PC-3 (cell line): ENCODE results near the gene PADI2. TPM values are rescaled to one million over a fixed set of nuclear protein-coding genes. Genes with fewer than 3 reads are reported as not detected.

Experiments
- ATAC-seq: fragments of 200-7000 bp; cut with Tn5 transposase; 2 replicates; pipeline ENCODE4 v1.9.1; 2020; ENCODE audit warnings: mild to moderate bottlenecking, moderate library complexity
- BruUV-seq: library from RNA; stranded (reverse); fragments of 400-500 nt; replicated peaks from 2 replicates; lab custom pipeline; 2021; lab: Mats Ljungman, UMichigan
- CTCF ChIA-PET: fragments of 300-600 bp; sonication (Branson Sonifier 250); formaldehyde crosslinking; loops from one replicate; lab custom pipeline; 2022; ENCODE audit warnings: antibody characterized with exemption; lab: Charles Lee
- POLR2A ChIA-PET: fragments of 300-600 bp; sonication (Branson Sonifier 250); formaldehyde crosslinking; loops from one replicate; lab custom pipeline; 2022; ENCODE audit warnings: antibody characterized with exemption; ENCODE audit not compliant: unreplicated experiment; lab: Charles Lee
- DNase-seq: peaks from one replicate; pipeline ENCODE4 v3.0.0-alpha.2; 2015
- H2AFZ ChIP-seq: fragments of 300-600 bp; sonication (generic); 2 replicates; pipeline ENCODE4 v1.6.0; 2016; ENCODE audit warnings: antibody characterized with exemption, low read length
- H3F3A ChIP-seq: fragments of 300-600 bp; sonication (generic); one replicate; pipeline ENCODE4 v1.6.0; 2017; ENCODE audit warnings: antibody characterized with exemption, low read length, control low read depth, mild to moderate bottlenecking; ENCODE audit not compliant: unreplicated experiment
- H3K27ac ChIP-seq: fragments of 300-600 bp; sonication (generic); 2 replicates; pipeline ENCODE4 v1.5.1; 2016; ENCODE audit warnings: mild to moderate bottlenecking, low read length
- H3K27me3 ChIP-seq: fragments of 300-600 bp; sonication (generic); 2 replicates; pipeline ENCODE4 v1.6.1; 2016; ENCODE audit warnings: low read length, mixed read lengths
- H3K36me3 ChIP-seq: fragments of 300-600 bp; sonication (generic); 2 replicates; pipeline ENCODE4 v1.6.1; 2016; ENCODE audit warnings: low read depth, mixed run types, low read length, mixed read lengths
- H3K4me1 ChIP-seq: fragments of 300-600 bp; sonication (generic); 2 replicates; pipeline ENCODE4 v1.5.1; 2016; ENCODE audit warnings: low read length; ENCODE audit not compliant: insufficient read depth
- H3K4me2 ChIP-seq: fragments of 300-600 bp; sonication (generic); 2 replicates; pipeline ENCODE4 v1.6.0; 2016; ENCODE audit warnings: low read length
- H3K4me3 ChIP-seq: fragments of 300-600 bp; sonication (generic); 2 replicates; pipeline ENCODE4 v1.5.1; 2016; ENCODE audit warnings: mild to moderate bottlenecking, low read length, mixed read lengths
- H3K79me2 ChIP-seq: fragments of 300-600 bp; sonication (generic); 2 replicates; pipeline ENCODE4 v1.6.1; 2017; ENCODE audit warnings: low read length, mixed read lengths
- H3K9ac ChIP-seq: fragments of 300-600 bp; sonication (generic); 2 replicates; pipeline ENCODE4 v1.6.0; 2016; ENCODE audit warnings: mild to moderate bottlenecking, low read length
- H3K9me2 ChIP-seq: fragments of 300-600 bp; sonication (generic); replicated peaks from 2 replicates; pipeline ENCODE4 v1.6.1; 2016; ENCODE audit warnings: mixed run types, low read length, mixed read lengths
- H3K9me3 ChIP-seq: fragments of 300-600 bp; sonication (generic); 2 replicates; pipeline ENCODE4 v1.6.1; 2016; ENCODE audit warnings: low read length, mixed read lengths
- H4K20me1 ChIP-seq: fragments of 300-600 bp; sonication (generic); 2 replicates; pipeline ENCODE4 v1.6.1; 2016; ENCODE audit warnings: low read length, mixed read lengths
- CTCF ChIP-seq: fragments of 300-600 bp; sonication (generic); conservative IDR thresholded peaks from 2 replicates; pipeline ENCODE4 v1.5.1; 2017; ENCODE audit warnings: antibody characterized with exemption, low read depth, mild to moderate bottlenecking, low read length
- EZH2 ChIP-seq: fragments of 300-600 bp; sonication (generic); IDR thresholded peaks from one replicate; pipeline ENCODE4 v1.6.1; 2017; ENCODE audit warnings: antibody characterized with exemption, mild to moderate bottlenecking, low read length; ENCODE audit not compliant: unreplicated experiment
- EZH2phosphoT487 ChIP-seq: fragments of 300-600 bp; sonication (generic); IDR thresholded peaks from 2 replicates; pipeline ENCODE4 v1.6.1; 2018; ENCODE audit warnings: mild to moderate bottlenecking, antibody characterized with exemption, low read length, borderline replicate concordance
- intact Hi-C: fragments of 100-400 bp; cut with micrococcal nuclease; formaldehyde crosslinking; loops from 2 replicates; pipeline ENCODE4 v1.9.0; 2023
- total RNA-seq: library from RNA; depleted of rRNA; stranded (reverse); fragments of >200 nt; gene quantifications from 2 replicates; pipeline ENCODE4 v1.2.3, GENCODE V29; 2014

Gene PADI2
- total RNA-seq, 1 experiment from 2014 or later = 2.4 TPM

- H3K36me3 ChIP-seq = no peaks in the 10 kb centered on the region
- H3K4me2 ChIP-seq = peak overlapping the region; percentile 70
- peaks cover 27% of the 10 kb centered on the region for H3K4me1 ChIP-seq
- H3K9me3 ChIP-seq = no peaks in the 10 kb centered on the region
- ChIA-PET POLR2A (interaction anchor here (0.6 kb wide), 1 partner anchor 305 kb away, joined by 6 read pairs; no protein-coding TSS in a partner anchor), CTCF (no interaction called here)
- DNase-seq (no peak), ATAC-seq (no peak)
- H3K79me2 ChIP-seq = no peaks in the 10 kb centered on the region
- H3F3A ChIP-seq = no peaks in the 10 kb centered on the region
- no TSS peak for BruUV-seq
- intact Hi-C loops = loop anchor here (1.0 kb wide), 3 partner anchors 38 to 70 kb away; no protein-coding TSS in a partner anchor
- H3K9ac ChIP-seq = no peak overlapping the region; the same call in 1 of the 2 replicates
- TF ChIP-seq EZH2phosphoT487 = no peak
- no peak for TF ChIP-seq CTCF
- TF ChIP-seq EZH2 = no peak
- no peaks in the 10 kb centered on the region for H3K9me2 ChIP-seq
- no peak overlapping the region for H3K4me3 ChIP-seq
- no peaks in the 10 kb centered on the region for H4K20me1 ChIP-seq
- H2AFZ ChIP-seq = peak overlapping the region; percentile 66
- H3K27me3 ChIP-seq = no peaks in the 10 kb centered on the region
- peak overlapping the region; percentile 96 for H3K27ac ChIP-seq
Measured at GRCh38 chr1:17167786-17168090, 48.5 kb upstream of the PADI2 start.

- BruUV-seq = no TSS peak
- TF ChIP-seq CTCF (no peak), EZH2phosphoT487 (no peak), EZH2 (no peak)
- Histone ChIP-seq H3K4me3 (no peak overlapping the region), H3K9me2 (no peaks in the 10 kb centered on the region), H3K4me1 (peaks cover 27% of the 10 kb centered on the region), H3K9ac (no peak overlapping the region; the same call in 1 of the 2 replicates), H4K20me1 (no peaks in the 10 kb centered on the region), H3K27ac (peak overlapping the region; percentile 96), H3F3A (no peaks in the 10 kb centered on the region), H3K9me3 (no peaks in the 10 kb centered on the region), H3K4me2 (peak overlapping the region; percentile 70; the same call in 1 of the 2 replicates), H3K79me2 (no peaks in the 10 kb centered on the region), H2AFZ (no peak overlapping the region), H3K36me3 (no peaks in the 10 kb centered on the region), H3K27me3 (no peaks in the 10 kb centered on the region)
- ATAC-seq (no peak), DNase-seq (no peak)
- intact Hi-C loops = no loop called here
- CTCF ChIA-PET = no interaction called here
- POLR2A ChIA-PET = no interaction called here
Measured at GRCh38 chr1:17167041-17167785, 48.0 kb upstream of the PADI2 start.

- Histone ChIP-seq H3K9ac (no peak overlapping the region), H3K9me3 (no peaks in the 10 kb centered on the region), H3K27ac (no peak overlapping the region), H2AFZ (no peak overlapping the region), H3K79me2 (no peaks in the 10 kb centered on the region), H3F3A (no peaks in the 10 kb centered on the region), H4K20me1 (no peaks in the 10 kb centered on the region), H3K9me2 (no peaks in the 10 kb centered on the region), H3K27me3 (no peaks in the 10 kb centered on the region), H3K36me3 (no peaks in the 10 kb centered on the region), H3K4me2 (no peak overlapping the region), H3K4me1 (peaks cover 27% of the 10 kb centered on the region), H3K4me3 (no peak overlapping the region)
- TF ChIP-seq CTCF (no peak), EZH2 (no peak), EZH2phosphoT487 (no peak)
- ChIA-PET CTCF (no interaction called here), POLR2A (no interaction called here)
- intact Hi-C loops = no loop called here
- ATAC-seq (no peak), DNase-seq (no peak)
- no TSS peak for BruUV-seq
Measured at GRCh38 chr1:17165823-17166222, 46.6 kb upstream of the PADI2 start.
